Ishikawa (cell line): ENCODE data around the gene ASF1A.

ENCODE experiments used
- CEBPB ChIP-seq: IDR thresholded peaks from 2 replicates; pipeline ENCODE4 v1.6.1; 2012
- CREB1 ChIP-seq: IDR thresholded peaks from 2 replicates; pipeline ENCODE4 v1.6.1; 2012; ENCODE audit warnings: low read depth
- EGR1 ChIP-seq: IDR thresholded peaks from 2 replicates; pipeline ENCODE4 v1.6.1; 2012
- EP300 ChIP-seq: IDR thresholded peaks from 2 replicates; pipeline ENCODE4 v1.6.1; 2012; ENCODE audit warnings: borderline replicate concordance
- FOXM1 ChIP-seq: IDR thresholded peaks from 2 replicates; pipeline ENCODE4 v1.6.1; 2012; ENCODE audit warnings: low read depth, borderline replicate concordance
- MAX ChIP-seq: IDR thresholded peaks from 2 replicates; pipeline ENCODE4 v1.6.1; 2012
- NFIC ChIP-seq: IDR thresholded peaks from 2 replicates; pipeline ENCODE4 v1.6.1; 2012
- RAD21 ChIP-seq: IDR thresholded peaks from 2 replicates; pipeline ENCODE4 v1.6.1; 2012; ENCODE audit warnings: low read depth
- REST ChIP-seq: IDR thresholded peaks from 2 replicates; pipeline ENCODE4 v1.6.1; 2012; ENCODE audit warnings: low read depth, mild to moderate bottlenecking
- TAF1 ChIP-seq: IDR thresholded peaks from 2 replicates; pipeline ENCODE4 v1.6.1; 2012; ENCODE audit warnings: low read depth, mild to moderate bottlenecking
- TCF12 ChIP-seq: IDR thresholded peaks from 2 replicates; pipeline ENCODE4 v1.6.1; 2012; ENCODE audit warnings: low read depth
- TEAD4 ChIP-seq: IDR thresholded peaks from 2 replicates; pipeline ENCODE4 v1.6.1; 2012
- USF1 ChIP-seq: IDR thresholded peaks from 2 replicates; pipeline ENCODE4 v1.6.1; 2012
- YY1 ChIP-seq: IDR thresholded peaks from 2 replicates; pipeline ENCODE4 v1.6.1; 2012; ENCODE audit warnings: low read depth
- ZBTB7A ChIP-seq: IDR thresholded peaks from 2 replicates; pipeline ENCODE4 v1.6.1; 2012; ENCODE audit warnings: low read depth

ASF1A gene

GRCh38 chr6:118877806-118878205 is 16.1 kb upstream of the ASF1A start:
- TF ChIP-seq EGR1, result no peak
- no peak for TF ChIP-seq MAX

GRCh38 chr6:118881440-118882313 is 12.3 kb upstream of the ASF1A start:
- TF ChIP-seq EGR1 (no peak), RAD21 (no peak), EP300 (no peak)

GRCh38 chr6:118882314-118882905 is 11.5 kb upstream of the ASF1A start:
- TF ChIP-seq TEAD4, result no peak
- TF ChIP-seq RAD21, result no peak
- TF ChIP-seq CEBPB, result no peak
- no peak for TF ChIP-seq CREB1
- no peak for TF ChIP-seq REST
- no peak for TF ChIP-seq EP300
- no peak for TF ChIP-seq TAF1
- TF ChIP-seq YY1, result no peak
- TF ChIP-seq USF1, result no peak
- TF ChIP-seq MAX, result no peak
- no peak for TF ChIP-seq EGR1
- no peak for TF ChIP-seq FOXM1
- TF ChIP-seq TCF12, result no peak
- TF ChIP-seq ZBTB7A, result no peak
- TF ChIP-seq NFIC, result no peak

- no peak for TF ChIP-seq TAF1
- TF ChIP-seq TEAD4, result no peak
- no peak for TF ChIP-seq REST
- TF ChIP-seq YY1, result no peak
- TF ChIP-seq CEBPB, result no peak
- TF ChIP-seq EP300, result no peak
- TF ChIP-seq TCF12, result no peak
- TF ChIP-seq CREB1, result no peak
- no peak for TF ChIP-seq NFIC
Observed at GRCh38 chr6:118886641-118887040, 7.3 kb upstream of the ASF1A start.

GRCh38 chr6:118889163-118889562 is 4.8 kb upstream of the ASF1A start:
- TF ChIP-seq TEAD4 (no peak), EP300 (no peak), NFIC (no peak), USF1 (no peak), CEBPB (no peak), YY1 (no peak), RAD21 (no peak), FOXM1 (no peak), ZBTB7A (no peak), TAF1 (no peak), CREB1 (no peak)

GRCh38 chr6:118890997-118891790 is 2.8 kb upstream of the ASF1A start:
- TF ChIP-seq CREB1, result no peak
- no peak for TF ChIP-seq NFIC
- no peak for TF ChIP-seq FOXM1
- no peak for TF ChIP-seq ZBTB7A
- no peak for TF ChIP-seq RAD21
- no peak for TF ChIP-seq REST
- TF ChIP-seq EGR1, result no peak
- TF ChIP-seq YY1, result no peak
- TF ChIP-seq TEAD4, result no peak
- TF ChIP-seq TAF1, result no peak
- no peak for TF ChIP-seq USF1
- TF ChIP-seq MAX, result no peak
- no peak for TF ChIP-seq TCF12
- no peak for TF ChIP-seq EP300
